ENCODE measurements around the gene SARDH. TPM values are rescaled to one million over a fixed set of nuclear protein-coding genes. Genes with fewer than 3 reads are reported as not detected.

SARDH gene
- total and polyA plus RNA-seq, 2 of the 13 experiments (the other 11 are each of a cell fraction or from before 2014, with no cell fraction given) = 11.6 to 34.9 TPM

- intact Hi-C loops (cut with micrococcal nuclease; ENCODE audit: unreplicated experiment) = loop anchor here (2.0 kb wide), 2 partner anchors 55 to 179 kb away; partner anchors contain the start of gene ADAMTSL2
- 0 out of 2 replicates have a peak, but pooled peaks have one; percentile 7 for TF ChIP-seq SNAPC4 (CRISPR knock-in tag; IDR thresholded peaks at IDR 0.05)
- 0 out of 2 replicates have a peak, but pooled peaks have one; percentile 37 for TF ChIP-seq ZNF33B (CRISPR knock-in tag; IDR thresholded peaks at IDR 0.05)
- 0 out of 2 replicates have a peak, but pooled peaks have one; percentile 11 for TF ChIP-seq ZNF580 (CRISPR knock-in tag; IDR thresholded peaks at IDR 0.05; ENCODE audit: borderline replicate concordance, low read depth)
- 0 out of 2 replicates have a peak, but pooled peaks have one; percentile 45 for TF ChIP-seq CREBL2 (CRISPR knock-in tag; IDR thresholded peaks at IDR 0.05; ENCODE audit: borderline replicate concordance)
- 0 out of 2 replicates have a peak, but pooled peaks have one; percentile 54 for TF ChIP-seq NFIB (CRISPR knock-in tag; IDR thresholded peaks at IDR 0.05; ENCODE audit: borderline replicate concordance)
- TF ChIP-seq ZSCAN25 (CRISPR knock-in tag; IDR thresholded peaks at IDR 0.05) = peak; percentile 40; the same call in 1 of the 2 replicates
- TF ChIP-seq AKAP8 (CRISPR knock-in tag; IDR thresholded peaks at IDR 0.05) = peak; percentile 0; the same call in 1 of the 2 replicates
- 0 out of 2 replicates have a peak, but pooled peaks have one; percentile 33 for TF ChIP-seq ZSCAN29 (CRISPR knock-in tag; conservative IDR thresholded peaks at IDR 0.05)
- TF ChIP-seq FOXK2 (IDR thresholded peaks at IDR 0.05) = no peak
- TF ChIP-seq ARNT2 (CRISPR knock-in tag; IDR thresholded peaks at IDR 0.05; ENCODE audit: low read depth) = 0 out of 2 replicates have a peak, but pooled peaks have one; percentile 38
- no peak for TF ChIP-seq THAP8 (CRISPR knock-in tag; IDR thresholded peaks at IDR 0.05; ENCODE audit: borderline replicate concordance)
- no peak for TF ChIP-seq IRF9 (CRISPR knock-in tag; IDR thresholded peaks at IDR 0.05; ENCODE audit: borderline replicate concordance)
- TF ChIP-seq ZNF383 (CRISPR knock-in tag; IDR thresholded peaks at IDR 0.05; ENCODE audit: borderline replicate concordance) = 0 out of 2 replicates have a peak, but pooled peaks have one; percentile 58
Measured at GRCh38 chr9:133713960-133714495, 24.1 kb downstream of the SARDH start.

More at GRCh38 chr9:133713960-133714495, 24.1 kb downstream of the SARDH start:
- 72% methylated on average over 14 of the region's 18 CpGs for WGBS (ENCODE audit: low lambda C conversion rate)
- ATAC-seq (no peak; the same call in 2 of the 3 replicates), DNase-seq (ENCODE audit: low spot score) (no peak), FAIRE-seq (no peak)
- POLR2A ChIA-PET = interaction anchor here (0.9 to 6.2 kb wide), 15 partner anchors 12 to 366 kb away, joined by 3 to 156 read pairs (median 7); partner anchors contain the start of genes ADAMTSL2, CACFD1, MED22 and RPL7A
- Histone ChIP-seq H2AFZ (ENCODE audit: low read length) (no peak overlapping the region), H3K9me3 (ENCODE audit: low read length) (no peaks in the 10 kb centered on the region), H4K20me1 (ENCODE audit: insufficient read depth, low read length) (no peaks in the 10 kb centered on the region), H3K36me3 (replicated peaks in 1 of 2; ENCODE audit: control insufficient read depth in 1 of 2, insufficient read depth in 2 of 2, low read length in 2 of 2) (0 out of 5 replicates have a peak, but pooled peaks cover 0 to 1% of the 10 kb centered on the region in 2 experiments), H3K9ac (ENCODE audit: insufficient read depth, low read depth, low read length) (peak overlapping the region; percentile 33), H3K79me2 (ENCODE audit: insufficient read depth, low read length) (no peaks in the 10 kb centered on the region), H3K4me3 (replicated peaks in 1 of 3; ENCODE audit: insufficient read depth in 1 of 3, low read depth in 2 of 3, low read length in 3 of 3) (peak overlapping the region in 1 of 3 experiments; percentile 72; a peak in 2 of 6 replicates), H3K27me3 (ENCODE audit: control insufficient read depth in 1 of 2, insufficient read depth in 2 of 2, low read length in 2 of 2) (no peaks in the 10 kb centered on the region), H3K4me2 (ENCODE audit: low read depth, low read length) (peak overlapping the region; percentile 88), H3K4me1 (ENCODE audit: insufficient read depth, low read length) (peaks cover 63% of the 10 kb centered on the region), H3K27ac (ENCODE audit: extremely low read length, insufficient read depth, low read length) (peak overlapping the region; percentile 90)
- BruUV-seq (replicated peaks) = no TSS peak
- in situ Hi-C loops (cut with HindIII; ENCODE audit: extremely low pct_ligation_motif_present, low pct_unique_long_range_greater_than_20kb) = no loop called here
- CTCF ChIA-PET (ENCODE audit: low intra/inter-chr PET ratio, low total read pairs) = no interaction called here
